SK-N-SH (cell line): Measurements from ENCODE around the gene KRTAP10-1.

Source experiments
- EP300 ChIP-seq, 2 experiments: IDR thresholded peaks; 2 replicates each; pipeline versions ENCODE4 v1.4.0 to v1.6.1; 2012; ENCODE audit warnings: borderline replicate concordance in 1 of 2, low read depth in 1 of 2, low read length in 1 of 2
- JUND ChIP-seq: IDR thresholded peaks from 2 replicates; pipeline ENCODE4 v1.4.0; 2012
- MEF2A ChIP-seq: IDR thresholded peaks from 2 replicates; pipeline ENCODE4 v1.4.0; 2012; ENCODE audit warnings: low read depth, borderline replicate concordance
- POLR2AphosphoS5 ChIP-seq: IDR thresholded peaks from 2 replicates; pipeline ENCODE4 v1.6.1; 2012; ENCODE audit warnings: low read depth, low read length
- TAF1 ChIP-seq: IDR thresholded peaks from 2 replicates; pipeline ENCODE4 v1.6.1; 2012; ENCODE audit warnings: low read depth, mild to moderate bottlenecking, low read length, moderate library complexity, borderline replicate concordance
- TF ChIP-seq, protein P1 (sequence below): fragments of 200-600 bp; sonication (generic); IDR thresholded peaks from 2 replicates; pipeline ENCODE4 v1.6.1; 2017; ENCODE audit warnings: antibody characterized with exemption, mild to moderate bottlenecking, moderate library complexity
- TF ChIP-seq, protein P2 (sequence below): IDR thresholded peaks from 2 replicates; pipeline ENCODE4 v1.4.0; 2012; ENCODE audit warnings: low read depth
- TF ChIP-seq, protein P3 (sequence below): IDR thresholded peaks from 2 replicates; pipeline ENCODE4; 2012
- TF ChIP-seq, protein P4 (sequence below): fragments of 150-350 bp; IDR thresholded peaks from 2 replicates; pipeline ENCODE4 v1.6.1; 2017; ENCODE audit warnings: antibody characterized with exemption, low read length, low read depth, borderline replicate concordance
- TF ChIP-seq, protein P5 (sequence below): IDR thresholded peaks from 2 replicates; pipeline ENCODE4 v1.6.1; 2012; ENCODE audit warnings: mild to moderate bottlenecking, low read depth, low read length, moderate library complexity

DNA sequence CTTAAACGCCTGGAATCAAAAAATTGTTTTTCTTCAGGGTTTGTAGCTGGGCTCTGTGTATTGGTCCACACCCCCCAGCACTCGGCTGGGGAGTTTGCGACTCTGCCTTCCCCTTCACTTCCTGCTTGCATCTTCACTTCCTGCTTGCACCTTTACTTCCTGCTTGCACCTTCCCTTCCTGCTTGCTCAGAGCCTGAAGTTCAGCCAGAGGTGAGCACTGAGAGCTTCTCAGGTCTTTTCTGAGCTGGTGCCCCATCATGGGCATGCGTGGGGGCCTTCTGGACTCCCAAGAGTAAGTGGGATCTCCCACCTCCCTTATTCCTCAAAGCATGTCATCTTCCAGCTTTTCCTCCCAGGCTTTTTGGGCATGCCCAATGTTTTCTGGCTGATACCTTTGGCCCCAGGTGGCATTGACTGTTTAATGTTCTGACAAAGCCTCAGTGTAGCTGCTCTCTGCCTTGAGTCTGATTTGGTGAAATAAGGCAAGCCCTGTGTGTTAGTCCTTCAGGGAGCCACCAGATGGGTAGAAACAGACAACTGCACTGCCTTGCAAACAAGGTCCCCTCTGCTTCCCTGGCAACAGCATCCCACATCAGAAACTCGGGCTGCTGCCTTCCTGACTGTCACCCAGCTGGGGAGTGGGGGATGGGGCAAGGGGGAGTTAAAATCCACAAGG, 7.8 kb upstream of the KRTAP10-1 start:
- TF ChIP-seq, protein P1, sequence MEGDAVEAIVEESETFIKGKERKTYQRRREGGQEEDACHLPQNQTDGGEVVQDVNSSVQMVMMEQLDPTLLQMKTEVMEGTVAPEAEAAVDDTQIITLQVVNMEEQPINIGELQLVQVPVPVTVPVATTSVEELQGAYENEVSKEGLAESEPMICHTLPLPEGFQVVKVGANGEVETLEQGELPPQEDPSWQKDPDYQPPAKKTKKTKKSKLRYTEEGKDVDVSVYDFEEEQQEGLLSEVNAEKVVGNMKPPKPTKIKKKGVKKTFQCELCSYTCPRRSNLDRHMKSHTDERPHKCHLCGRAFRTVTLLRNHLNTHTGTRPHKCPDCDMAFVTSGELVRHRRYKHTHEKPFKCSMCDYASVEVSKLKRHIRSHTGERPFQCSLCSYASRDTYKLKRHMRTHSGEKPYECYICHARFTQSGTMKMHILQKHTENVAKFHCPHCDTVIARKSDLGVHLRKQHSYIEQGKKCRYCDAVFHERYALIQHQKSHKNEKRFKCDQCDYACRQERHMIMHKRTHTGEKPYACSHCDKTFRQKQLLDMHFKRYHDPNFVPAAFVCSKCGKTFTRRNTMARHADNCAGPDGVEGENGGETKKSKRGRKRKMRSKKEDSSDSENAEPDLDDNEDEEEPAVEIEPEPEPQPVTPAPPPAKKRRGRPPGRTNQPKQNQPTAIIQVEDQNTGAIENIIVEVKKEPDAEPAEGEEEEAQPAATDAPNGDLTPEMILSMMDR, result no peak
- TF ChIP-seq POLR2AphosphoS5 (no peak), MEF2A (no peak), EP300 (IDR thresholded peaks at IDR 0.05; ENCODE audit: borderline replicate concordance in 1 of 2, low read depth in 1 of 2, low read length in 1 of 2) (no peak), JUND (no peak), TAF1 (no peak)
- TF ChIP-seq, protein P2, sequence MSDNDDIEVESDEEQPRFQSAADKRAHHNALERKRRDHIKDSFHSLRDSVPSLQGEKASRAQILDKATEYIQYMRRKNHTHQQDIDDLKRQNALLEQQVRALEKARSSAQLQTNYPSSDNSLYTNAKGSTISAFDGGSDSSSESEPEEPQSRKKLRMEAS, result no peak
- TF ChIP-seq, protein P3, sequence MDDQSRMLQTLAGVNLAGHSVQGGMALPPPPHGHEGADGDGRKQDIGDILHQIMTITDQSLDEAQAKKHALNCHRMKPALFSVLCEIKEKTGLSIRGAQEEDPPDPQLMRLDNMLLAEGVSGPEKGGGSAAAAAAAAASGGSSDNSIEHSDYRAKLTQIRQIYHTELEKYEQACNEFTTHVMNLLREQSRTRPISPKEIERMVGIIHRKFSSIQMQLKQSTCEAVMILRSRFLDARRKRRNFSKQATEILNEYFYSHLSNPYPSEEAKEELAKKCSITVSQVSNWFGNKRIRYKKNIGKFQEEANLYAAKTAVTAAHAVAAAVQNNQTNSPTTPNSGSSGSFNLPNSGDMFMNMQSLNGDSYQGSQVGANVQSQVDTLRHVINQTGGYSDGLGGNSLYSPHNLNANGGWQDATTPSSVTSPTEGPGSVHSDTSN, result no peak
- TF ChIP-seq, protein P4, sequence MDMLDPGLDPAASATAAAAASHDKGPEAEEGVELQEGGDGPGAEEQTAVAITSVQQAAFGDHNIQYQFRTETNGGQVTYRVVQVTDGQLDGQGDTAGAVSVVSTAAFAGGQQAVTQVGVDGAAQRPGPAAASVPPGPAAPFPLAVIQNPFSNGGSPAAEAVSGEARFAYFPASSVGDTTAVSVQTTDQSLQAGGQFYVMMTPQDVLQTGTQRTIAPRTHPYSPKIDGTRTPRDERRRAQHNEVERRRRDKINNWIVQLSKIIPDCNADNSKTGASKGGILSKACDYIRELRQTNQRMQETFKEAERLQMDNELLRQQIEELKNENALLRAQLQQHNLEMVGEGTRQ, result no peak
- TF ChIP-seq, protein P5, sequence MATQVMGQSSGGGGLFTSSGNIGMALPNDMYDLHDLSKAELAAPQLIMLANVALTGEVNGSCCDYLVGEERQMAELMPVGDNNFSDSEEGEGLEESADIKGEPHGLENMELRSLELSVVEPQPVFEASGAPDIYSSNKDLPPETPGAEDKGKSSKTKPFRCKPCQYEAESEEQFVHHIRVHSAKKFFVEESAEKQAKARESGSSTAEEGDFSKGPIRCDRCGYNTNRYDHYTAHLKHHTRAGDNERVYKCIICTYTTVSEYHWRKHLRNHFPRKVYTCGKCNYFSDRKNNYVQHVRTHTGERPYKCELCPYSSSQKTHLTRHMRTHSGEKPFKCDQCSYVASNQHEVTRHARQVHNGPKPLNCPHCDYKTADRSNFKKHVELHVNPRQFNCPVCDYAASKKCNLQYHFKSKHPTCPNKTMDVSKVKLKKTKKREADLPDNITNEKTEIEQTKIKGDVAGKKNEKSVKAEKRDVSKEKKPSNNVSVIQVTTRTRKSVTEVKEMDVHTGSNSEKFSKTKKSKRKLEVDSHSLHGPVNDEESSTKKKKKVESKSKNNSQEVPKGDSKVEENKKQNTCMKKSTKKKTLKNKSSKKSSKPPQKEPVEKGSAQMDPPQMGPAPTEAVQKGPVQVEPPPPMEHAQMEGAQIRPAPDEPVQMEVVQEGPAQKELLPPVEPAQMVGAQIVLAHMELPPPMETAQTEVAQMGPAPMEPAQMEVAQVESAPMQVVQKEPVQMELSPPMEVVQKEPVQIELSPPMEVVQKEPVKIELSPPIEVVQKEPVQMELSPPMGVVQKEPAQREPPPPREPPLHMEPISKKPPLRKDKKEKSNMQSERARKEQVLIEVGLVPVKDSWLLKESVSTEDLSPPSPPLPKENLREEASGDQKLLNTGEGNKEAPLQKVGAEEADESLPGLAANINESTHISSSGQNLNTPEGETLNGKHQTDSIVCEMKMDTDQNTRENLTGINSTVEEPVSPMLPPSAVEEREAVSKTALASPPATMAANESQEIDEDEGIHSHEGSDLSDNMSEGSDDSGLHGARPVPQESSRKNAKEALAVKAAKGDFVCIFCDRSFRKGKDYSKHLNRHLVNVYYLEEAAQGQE, result no peak
